Gastroesophageal sphincter (tissue), 3 donors: ENCODE results near the gene PORCN.

Source experiments
- CTCF ChIP-seq, 4 experiments: fragments of 200-600 bp in 2 of 4; fragments of 450-650 bp in 2 of 4; sonication (generic) in 1 of 4; IDR thresholded peaks; one replicate each; pipeline ENCODE4 v1.5.1; 2017 to 2019; ENCODE audit warnings: antibody characterized with exemption in 4 of 4, mild to moderate bottlenecking in 2 of 4, moderate library complexity in 2 of 4
- POLR2AphosphoS5 ChIP-seq: sonication (generic); formaldehyde crosslinking; IDR thresholded peaks from one replicate; pipeline ENCODE4 v1.6.1; 2017; ENCODE audit warnings: antibody characterized with exemption

GRCh38 chrX:48474581-48474980 lies 34.2 kb upstream of the PORCN start:
- TF ChIP-seq CTCF (IDR thresholded peaks at IDR 0.05) (no peak), POLR2AphosphoS5 (no peak)
